Epidermal melanocyte (primary cell): ENCODE results near the gene UXS1.
"Not testable (repeated sequence)": the region's sequence is repeated elsewhere in the genome, so short reads cannot be mapped to it uniquely, and the experiment has no call there.

Source experiments
- DNase-seq: peaks from one replicate; pipeline ENCODE4 v3.0.0; 2011; ENCODE audit warnings: low spot score; ENCODE audit not compliant: insufficient read length

Gene UXS1

DNA sequence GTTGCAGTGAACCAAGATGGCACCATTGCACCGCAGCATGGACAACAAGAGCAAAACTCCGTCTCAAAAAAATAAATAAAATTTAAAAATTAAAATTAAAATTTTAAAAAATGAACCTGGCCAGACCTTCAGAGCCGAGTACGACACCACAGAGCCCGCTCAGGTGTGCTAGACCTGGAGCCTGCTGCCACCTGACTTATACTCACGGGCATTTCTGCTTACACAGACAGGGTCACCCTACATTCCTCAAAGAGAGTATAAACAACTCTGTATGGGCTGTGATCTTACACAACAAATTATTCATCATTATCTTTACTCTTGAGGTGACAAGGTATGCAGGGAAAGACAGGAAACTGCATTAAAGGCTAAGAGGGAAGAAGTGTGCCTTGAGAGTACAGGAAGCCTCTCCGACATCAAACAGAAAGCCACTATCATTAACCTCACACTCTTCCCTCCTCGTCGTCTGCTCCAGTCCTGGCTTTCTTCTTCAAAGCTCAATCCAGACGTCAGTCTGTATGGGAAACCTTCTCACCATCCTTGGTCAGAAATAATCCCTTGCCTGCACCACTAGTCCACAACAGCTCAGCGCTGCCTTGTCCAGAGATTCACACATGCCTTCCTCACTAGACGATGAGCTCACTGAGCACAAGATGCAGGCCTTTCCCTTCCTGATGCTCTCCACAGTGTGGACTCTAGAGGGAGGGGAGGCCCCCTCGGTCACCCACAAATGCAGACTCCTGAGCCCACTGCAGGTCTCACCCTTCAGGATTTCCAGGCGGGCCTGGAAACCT, 56.2 kb downstream of the UXS1 start:
- DNase-seq = no peak

DNA sequence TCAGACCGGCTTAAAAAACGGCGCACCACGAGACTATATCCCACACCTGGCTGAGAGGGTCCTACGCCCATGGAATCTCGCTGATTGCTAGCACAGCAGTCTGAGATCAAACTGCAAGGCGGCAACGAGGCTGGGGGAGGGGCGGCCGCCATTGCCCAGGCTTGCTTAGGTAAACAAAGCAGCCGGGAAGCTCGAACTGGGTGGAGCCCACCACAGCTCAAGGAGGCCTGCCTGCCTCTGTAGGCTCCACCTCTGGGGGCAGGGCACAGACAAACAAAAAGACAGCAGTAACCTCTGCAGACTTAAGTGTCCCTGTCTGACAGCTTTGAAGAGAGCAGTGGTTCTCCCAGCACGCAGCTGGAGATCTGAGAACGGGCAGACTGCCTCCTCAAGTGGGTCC, 62.9 kb downstream of the UXS1 start:
- not testable (repeated sequence) for DNase-seq

DNA sequence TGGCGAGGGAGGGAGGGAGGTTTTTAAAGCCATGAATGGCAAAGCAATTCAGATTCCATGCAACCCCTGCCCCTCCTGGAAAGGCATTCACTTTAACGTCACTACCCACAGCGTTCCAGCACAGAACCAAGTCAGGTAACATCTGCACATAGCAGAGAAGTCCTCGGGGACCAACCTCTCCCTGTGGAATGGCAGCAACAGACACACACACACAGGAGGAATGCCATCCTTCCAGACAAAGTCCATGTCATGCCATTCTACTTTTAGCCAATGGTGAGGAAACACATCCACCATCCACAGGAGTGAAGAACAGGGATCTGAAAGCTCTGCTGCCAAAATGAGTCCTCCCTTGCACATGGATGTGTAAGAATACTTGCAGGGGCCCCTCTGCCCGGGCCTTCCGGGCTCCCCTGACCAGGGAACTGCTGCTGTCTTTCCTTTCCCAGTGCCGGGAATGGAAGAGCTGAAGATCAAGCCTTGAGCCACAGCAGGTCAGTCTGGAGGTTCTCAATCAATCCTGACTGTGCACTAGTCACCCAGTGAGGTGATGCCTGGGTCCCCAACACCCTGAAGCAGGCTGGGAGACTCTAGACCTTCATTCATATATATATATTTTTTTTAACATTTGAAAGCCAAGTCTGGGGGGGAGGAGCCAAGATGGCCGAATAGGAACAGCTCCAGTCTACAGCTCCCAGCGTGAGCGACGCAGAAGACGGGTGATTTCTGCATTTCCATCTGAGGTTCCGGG, 63.7 kb downstream of the UXS1 start:
- DNase-seq = no peak

DNA sequence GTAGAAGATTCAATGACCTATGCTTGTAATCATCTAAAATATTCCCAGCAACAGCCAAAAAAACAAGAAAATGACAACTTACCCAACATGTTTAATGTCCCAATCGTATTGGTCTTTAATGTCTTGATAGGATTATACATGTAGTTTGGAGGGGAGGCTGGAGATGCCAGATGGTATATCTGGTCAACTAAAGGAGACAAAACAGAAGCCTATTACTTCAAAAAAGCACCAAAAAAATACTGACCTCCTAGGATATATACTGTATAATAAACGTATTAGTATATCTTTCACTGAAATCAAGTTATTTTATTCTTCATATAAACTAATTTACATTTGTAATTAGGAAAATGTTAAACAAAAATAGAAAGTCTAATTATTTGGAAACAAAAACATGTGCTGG, 64.5 kb downstream of the UXS1 start:
- DNase-seq = no peak

DNA sequence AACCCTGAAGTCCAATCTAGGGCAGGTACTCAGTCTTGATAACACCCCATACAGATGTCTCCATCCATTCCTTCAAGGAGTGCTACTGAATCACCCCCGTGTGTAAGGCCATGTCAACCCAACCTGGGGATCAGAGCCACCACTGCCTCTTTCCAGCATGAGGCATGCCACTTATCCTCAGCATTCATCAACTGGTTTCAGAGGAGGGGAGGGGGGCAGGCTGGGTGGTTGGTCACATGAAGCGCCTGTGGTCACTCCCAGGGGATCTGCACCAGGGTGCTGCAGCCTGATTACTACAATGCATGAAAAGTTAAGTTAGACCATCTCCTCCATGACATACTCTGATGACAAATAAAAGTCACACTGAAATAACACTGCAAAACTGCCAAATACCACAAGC, 65.0 kb downstream of the UXS1 start:
- no peak for DNase-seq

DNA sequence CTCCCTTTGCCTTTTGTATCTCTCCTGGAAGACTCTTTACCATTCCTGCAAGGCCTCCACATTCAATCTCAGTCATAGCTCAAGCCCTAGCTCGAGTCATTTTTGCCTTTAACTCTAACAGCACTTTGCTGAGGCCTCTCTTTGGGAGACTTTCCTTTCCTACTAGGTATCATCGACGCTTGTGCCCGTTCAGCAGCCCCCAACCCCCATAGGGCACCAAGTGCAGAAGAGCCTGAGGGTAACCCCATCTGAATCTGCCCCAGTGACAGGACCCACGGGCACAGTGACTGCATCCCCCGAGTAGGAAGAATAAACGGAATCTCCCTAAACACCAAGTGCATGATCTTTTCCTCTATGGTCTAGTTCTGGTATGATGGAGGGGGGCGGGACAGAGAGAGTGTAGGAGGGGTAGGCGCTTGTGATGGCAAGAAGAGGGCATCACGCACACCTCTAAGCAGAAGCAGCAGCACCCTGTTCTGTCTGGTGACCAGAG, 66.3 kb downstream of the UXS1 start:
- no peak for DNase-seq

DNA sequence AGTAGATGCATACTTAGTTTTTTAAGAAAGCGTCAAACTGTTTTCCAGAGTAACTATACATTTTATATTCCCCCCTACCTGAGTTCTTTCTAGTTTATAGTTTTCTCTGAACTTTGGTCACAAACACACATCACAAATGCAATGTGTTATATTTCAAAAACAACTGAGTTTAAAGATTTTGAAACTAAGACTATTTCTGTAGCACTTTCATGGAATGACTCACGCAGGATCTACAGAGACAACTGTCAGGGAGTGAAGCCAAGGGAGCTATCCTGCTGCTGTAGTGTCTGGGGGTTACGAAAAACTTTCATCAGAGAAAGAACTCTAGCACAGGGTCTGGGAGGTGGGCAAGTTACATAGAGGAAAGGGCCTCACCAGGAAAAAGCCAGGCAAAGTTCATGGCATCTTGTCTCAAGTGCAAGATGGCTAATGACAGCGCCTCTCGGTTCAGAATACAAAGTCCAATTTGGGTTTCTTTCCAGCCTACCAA, 66.8 kb downstream of the UXS1 start:
- no peak for DNase-seq

DNA sequence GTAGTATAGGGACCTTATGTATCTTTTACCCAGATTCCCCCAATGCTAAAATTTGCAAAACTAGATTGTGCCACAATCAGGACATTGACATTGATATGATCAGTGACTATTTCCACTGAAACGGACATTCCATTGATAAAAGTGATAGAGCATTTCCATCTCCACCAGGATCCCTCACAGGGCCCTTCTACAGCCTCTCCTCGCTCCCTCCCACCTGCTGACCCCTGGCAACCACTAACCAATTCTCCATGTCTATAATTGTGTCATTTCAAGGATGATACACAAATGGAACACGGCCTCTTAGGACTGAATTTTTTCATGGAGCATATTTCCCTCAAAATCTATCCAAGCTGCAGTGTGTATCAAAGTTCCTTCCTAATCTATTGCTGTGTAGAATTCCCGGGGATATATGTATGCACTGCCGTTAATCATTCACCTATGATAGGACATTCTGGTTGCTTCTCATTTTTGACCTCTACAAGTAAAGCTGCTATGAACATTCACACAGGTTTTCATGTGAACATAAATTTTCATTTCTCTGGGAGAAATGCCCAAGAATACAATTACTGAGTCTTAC, 67.3 kb downstream of the UXS1 start:
- no peak for DNase-seq

DNA sequence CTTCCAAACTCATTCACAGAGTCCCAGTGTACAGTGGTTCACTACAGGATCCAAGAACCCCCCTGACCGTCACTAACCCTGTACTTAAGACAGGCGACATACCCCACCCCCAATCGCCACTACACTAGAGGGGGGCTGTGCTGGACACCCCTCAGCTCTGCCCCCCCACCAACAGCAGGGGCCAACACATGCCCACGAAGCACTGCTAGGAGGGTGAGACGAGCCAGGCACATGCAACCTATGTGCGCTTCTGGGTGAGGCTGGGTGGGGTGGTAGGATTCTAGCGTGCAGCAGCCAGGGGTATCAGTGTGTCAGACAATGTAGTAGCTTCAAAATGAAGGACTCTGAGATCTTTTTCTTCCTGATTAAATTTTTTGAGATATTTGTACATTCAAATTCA, 67.8 kb downstream of the UXS1 start:
- DNase-seq = no peak

DNA sequence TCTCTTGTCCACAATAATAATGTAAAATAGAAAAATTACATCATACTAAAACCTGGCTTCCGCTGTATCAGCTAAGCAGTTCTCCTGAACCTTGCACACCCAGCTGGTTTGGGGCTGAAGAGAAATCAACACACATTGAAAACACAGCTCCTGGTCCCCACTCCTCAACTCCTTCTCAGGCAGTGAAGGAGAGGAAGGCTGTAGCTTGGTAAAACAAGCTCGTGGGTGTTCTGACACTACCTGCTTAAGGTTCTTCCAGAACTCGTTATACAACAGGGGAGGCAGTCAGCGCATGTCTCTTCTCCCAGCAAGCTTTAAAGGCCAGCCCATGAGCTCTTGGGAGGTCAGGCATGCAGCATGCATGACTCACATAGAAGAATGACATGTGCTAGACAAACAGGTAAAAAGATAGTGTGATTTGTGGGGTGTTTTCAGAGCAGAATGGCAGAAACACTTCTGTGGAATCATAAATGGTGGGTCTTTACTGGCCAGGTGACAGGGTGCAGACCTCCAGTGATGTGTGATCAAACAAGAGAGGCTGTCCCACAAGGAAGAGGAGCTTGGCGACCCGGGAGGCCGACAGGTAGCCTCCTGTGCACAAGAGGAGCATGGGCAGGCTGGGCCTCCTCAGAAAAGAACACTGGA, 69.1 kb downstream of the UXS1 start:
- DNase-seq = no peak

DNA sequence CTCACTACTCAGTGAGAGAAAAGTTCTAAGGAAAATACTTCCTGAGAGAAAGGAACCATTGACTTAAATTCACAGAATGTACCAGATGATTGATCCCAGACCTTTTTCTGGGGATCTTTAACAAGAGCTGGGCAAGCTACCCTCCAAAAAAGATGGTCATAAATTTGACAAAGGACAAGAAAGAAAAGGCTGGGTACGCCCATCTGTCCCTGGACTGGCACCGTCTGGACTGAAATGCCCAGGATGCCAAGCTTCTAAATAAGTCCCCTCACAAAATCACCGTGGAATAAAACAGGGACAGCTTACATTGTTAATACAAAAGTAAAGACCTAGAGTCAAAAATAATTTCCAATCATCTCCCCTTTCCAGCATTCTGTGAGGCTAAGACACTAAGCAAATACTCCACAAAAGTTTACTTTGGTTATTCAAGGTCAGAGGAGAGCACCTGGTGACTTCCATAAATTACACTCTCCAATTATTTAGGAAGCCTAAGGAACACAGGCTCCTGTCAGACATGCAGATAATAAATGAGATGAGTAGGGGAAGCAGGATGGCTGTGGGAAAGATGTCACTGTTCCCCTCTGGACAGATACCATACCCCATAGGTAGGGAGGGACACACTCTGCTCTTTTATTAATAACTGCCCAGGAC, 69.9 kb downstream of the UXS1 start:
- DNase-seq = no peak

DNA sequence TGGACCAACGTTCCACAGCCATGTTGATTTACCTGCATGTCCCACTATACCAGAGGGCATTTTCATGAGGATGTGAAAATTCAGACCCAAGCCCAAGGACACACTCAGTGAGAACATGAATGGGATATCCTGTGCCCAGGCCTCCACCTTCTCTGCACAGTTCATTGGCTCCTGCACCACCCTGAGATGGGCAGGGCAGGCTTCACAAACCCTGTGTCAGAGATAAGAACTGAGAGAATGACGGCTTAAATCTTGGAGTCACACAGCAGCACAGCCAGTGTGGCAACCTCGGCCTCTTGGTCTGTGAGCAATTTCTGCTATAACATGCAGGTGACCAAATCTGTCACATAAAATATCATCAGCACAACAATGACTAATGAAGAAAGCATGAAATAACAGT, 71.9 kb downstream of the UXS1 start:
- DNase-seq = no peak

DNA sequence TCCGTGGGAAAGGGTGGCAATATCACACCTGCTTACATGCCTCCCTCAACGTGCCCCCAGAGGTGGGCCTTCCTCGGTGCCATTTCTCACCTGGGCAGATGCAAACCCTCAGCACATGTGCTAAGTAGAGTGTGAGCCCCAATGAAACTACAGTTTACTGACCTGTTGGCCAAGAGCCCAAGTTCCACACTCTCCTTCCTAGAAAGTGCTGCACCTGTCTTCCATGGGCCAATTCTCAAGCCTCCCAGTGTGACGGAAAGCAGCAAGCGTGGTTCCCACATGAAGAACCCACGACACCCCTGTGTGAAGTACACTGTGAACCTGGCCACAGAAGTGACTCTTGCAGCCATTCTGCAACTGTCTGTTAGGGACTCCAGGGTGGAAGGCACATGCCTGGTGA, 73.7 kb downstream of the UXS1 start:
- no peak for DNase-seq

DNA sequence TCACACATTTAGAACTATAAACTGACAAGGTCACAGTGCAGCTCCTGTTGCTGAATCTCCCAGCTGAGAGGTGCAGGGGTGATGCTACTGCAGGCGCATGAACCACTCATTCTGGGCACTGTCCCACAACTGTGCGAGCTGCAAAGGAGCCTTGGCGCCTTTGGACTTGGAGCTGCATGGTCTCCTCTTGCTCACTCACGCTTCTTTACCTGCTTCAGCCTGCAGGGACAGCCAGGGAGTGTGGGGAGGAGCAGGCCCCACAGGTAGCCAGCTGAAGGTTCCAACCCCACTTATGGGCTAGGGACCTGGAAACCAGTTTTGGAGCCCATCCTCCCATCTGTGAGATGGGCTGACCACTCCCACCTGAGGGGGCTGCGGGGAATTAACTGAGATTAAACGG, 75.0 kb downstream of the UXS1 start:
- DNase-seq = no peak

DNA sequence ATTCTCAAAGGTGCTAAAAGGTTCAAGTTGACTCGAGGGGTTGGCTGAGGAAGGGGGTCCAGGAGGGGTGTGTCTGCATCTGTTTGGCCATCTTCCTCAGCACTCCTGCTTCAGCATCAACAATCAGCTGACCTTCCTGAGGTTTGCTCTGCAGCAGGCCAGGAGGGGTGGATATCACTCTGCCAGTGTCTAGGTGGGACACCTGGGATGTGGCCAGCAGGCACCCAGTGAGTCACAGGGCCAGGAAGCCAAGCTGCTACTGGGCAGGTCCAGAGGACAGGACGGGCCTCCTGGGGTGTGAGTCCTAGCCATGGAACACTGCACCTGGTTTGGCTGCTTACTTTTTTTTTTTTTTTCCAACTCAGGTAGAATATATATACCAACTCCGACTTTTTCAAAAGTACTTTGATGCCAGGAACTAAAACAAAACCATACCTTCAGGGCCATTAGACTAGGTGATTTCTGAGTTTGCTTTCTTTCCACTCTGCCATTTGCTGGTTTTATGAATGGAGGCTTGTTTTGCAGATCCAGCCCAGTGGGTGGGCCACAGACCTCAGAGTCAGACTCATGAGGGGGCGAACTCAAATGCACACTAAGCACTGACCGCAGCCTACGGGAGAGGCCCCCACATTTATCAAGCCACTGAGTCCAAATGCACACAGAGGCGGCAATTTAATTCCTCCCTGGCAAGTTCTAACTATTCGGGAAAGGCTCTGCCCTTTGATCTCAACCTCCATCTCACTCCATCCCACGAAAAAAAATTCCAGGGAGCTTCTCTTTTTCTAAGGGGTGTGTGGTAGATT, 76.0 kb downstream of the UXS1 start:
- DNase-seq = no peak

DNA sequence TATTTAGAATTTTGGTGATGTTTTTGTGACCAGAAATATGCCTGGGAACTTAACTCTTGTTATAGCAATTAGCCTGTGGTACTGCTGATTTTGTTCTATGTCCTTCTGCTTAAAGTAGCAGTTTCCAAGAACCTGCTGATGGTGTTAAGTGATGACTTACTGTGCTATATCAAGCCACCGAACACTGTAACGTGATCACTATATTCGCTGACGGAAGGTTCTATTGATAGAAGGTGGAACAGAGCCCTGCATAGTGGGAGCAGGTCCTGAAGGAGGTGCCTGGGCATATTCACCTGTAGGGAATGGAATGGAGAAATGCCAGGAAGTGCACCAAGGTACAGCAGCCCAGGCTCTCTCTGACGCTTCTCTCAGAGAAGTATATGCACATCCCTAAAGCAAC, 76.8 kb downstream of the UXS1 start:
- no peak for DNase-seq

DNA sequence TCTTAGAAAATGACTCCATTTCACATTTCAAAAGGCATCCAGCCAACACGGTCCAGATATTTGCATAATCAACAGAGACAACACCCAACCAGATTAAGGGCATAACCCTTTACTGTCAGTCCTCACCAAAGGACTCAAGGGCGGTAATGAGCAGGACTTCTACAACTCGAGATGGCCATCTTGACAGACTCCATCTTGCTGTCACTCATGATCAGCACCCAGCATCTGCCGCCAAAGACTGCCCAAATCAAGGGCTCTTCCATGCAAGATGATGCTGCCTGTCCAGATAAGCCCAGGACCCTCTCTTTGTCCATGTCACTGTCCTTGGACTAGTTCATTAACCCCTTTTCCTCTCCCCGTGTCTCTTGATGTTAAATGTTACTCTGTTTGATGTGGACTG, 77.9 kb downstream of the UXS1 start:
- DNase-seq = no peak

DNA sequence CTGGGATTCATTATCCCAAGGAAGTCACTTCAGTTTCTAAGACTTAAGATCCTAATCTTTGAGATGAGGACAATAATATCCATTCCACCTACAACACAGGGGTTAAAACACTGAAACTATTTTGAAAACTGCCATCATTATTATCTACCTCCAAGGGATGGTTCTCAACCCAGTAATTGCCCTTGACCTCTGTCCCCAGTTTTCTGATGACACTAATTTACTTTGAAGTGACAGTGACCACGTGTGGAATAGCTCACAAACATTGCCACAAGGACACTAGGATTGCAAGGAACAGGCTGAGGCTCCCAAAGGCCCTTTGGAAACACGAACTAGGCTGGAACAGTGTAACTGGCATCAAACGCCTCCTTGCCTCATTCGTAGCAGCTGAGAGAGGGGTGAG, 78.4 kb downstream of the UXS1 start:
- DNase-seq = no peak

DNA sequence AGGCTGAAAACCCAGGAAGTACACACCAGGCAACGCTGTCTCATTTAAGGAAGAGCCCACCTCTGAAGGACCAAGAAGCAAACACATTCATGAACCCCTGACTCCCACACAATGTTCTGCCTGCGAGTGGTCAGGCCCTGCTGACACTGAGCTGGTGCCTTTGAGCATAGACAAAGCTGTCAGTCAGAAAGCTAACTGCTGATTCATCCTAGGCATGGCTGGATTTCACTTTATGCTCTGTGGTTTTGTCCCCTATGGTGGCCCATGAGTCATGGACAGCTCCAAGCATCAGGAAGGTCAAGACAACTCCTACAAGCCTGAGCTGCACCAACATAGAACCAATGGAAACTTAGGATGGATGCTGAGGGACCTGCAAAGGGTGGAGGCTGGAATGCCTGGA, 78.9 kb downstream of the UXS1 start:
- DNase-seq = peak; percentile 35

DNA sequence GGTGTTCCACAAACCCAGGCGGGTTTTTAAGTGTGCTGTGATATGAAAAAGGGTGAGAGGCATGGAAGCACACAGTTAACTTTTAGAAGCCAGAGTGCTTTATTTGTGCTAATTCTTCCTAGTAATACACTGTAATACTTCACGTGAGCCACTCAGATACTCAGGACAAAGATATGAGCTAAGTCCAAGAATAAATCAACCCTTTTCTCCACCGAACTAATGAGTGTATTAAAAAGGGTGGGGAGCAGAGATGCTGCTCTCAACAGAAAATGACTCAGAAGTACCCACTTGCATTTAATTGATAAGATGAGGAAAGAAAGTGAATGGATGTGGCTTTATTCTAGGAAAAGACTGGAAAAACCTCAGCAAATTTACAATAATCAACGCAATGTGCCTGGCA, 79.9 kb downstream of the UXS1 start:
- DNase-seq = no peak
